ENCODE measurements around the gene OTOL1.

OTOL1 gene

DNA sequence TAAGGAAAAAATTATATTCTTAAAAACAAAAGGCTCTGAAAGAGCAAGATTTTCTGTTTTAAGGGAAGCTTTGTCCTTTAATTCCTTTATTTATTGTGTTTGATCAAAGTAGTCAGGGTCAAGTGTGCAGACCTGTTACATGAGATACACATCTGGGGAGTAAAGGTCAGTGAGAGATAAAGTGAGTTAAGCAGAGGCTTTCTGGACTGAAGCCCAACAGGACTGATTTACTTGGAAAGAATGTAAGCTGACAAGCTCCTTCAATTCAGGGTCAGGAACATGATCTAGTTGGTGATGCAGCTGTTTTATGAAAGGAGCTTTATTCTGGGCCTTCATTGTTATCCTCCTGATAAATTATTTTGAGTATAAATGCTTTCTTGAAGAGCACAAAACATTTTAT lies 20.7 kb upstream of the OTOL1 start:
- TF ChIP-seq, protein P1, sequence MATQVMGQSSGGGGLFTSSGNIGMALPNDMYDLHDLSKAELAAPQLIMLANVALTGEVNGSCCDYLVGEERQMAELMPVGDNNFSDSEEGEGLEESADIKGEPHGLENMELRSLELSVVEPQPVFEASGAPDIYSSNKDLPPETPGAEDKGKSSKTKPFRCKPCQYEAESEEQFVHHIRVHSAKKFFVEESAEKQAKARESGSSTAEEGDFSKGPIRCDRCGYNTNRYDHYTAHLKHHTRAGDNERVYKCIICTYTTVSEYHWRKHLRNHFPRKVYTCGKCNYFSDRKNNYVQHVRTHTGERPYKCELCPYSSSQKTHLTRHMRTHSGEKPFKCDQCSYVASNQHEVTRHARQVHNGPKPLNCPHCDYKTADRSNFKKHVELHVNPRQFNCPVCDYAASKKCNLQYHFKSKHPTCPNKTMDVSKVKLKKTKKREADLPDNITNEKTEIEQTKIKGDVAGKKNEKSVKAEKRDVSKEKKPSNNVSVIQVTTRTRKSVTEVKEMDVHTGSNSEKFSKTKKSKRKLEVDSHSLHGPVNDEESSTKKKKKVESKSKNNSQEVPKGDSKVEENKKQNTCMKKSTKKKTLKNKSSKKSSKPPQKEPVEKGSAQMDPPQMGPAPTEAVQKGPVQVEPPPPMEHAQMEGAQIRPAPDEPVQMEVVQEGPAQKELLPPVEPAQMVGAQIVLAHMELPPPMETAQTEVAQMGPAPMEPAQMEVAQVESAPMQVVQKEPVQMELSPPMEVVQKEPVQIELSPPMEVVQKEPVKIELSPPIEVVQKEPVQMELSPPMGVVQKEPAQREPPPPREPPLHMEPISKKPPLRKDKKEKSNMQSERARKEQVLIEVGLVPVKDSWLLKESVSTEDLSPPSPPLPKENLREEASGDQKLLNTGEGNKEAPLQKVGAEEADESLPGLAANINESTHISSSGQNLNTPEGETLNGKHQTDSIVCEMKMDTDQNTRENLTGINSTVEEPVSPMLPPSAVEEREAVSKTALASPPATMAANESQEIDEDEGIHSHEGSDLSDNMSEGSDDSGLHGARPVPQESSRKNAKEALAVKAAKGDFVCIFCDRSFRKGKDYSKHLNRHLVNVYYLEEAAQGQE (IDR thresholded peaks at IDR 0.05; ENCODE audit: insufficient read depth in 1 of 2, low read depth in 2 of 2, low read length in 2 of 2) = no peak
- TF ChIP-seq FOXP2 (optimal IDR thresholded peaks at IDR 0.05; ENCODE audit: borderline replicate concordance, extremely low read depth, extremely low read length, insufficient read depth) (no peak), SIN3A (IDR thresholded peaks at IDR 0.05; ENCODE audit: borderline replicate concordance, insufficient read depth, low read length) (no peak), TAF1 (IDR thresholded peaks at IDR 0.05; ENCODE audit: borderline replicate concordance, insufficient read depth, low read length) (no peak), POLR2AphosphoS5 (IDR thresholded peaks at IDR 0.05; ENCODE audit: low read depth, low read length) (no peak)

DNA sequence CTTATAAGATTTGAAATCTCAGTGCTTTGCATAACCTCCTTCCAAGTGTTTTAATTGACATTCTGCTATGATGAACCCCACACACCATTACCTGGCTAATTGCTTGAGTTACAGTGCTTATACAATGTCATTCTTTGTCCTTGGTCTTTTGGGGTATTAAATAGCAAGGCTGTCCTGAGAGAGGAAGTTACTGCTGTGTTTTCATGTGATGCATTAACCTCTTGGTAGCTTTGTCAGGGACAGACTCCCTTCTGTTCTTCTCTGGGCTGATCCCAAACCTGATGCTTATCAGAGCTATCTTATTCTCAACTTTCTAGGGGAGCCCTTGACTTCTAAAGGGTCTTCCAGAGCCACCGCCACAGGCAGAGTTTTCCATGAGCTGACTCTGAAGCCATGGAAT lies 12.4 kb upstream of the OTOL1 start:
- TF ChIP-seq SIN3A (IDR thresholded peaks at IDR 0.05; ENCODE audit: borderline replicate concordance, insufficient read depth, low read length) (no peak), FOXP2 (optimal IDR thresholded peaks at IDR 0.05; ENCODE audit: borderline replicate concordance, extremely low read depth, extremely low read length, insufficient read depth) (no peak), TAF1 (IDR thresholded peaks at IDR 0.05; ENCODE audit: borderline replicate concordance, insufficient read depth, low read length) (no peak), POLR2AphosphoS5 (IDR thresholded peaks at IDR 0.05; ENCODE audit: low read depth, low read length) (no peak)
- TF ChIP-seq, protein P1 (IDR thresholded peaks at IDR 0.05; ENCODE audit: insufficient read depth in 1 of 2, low read depth in 2 of 2, low read length in 2 of 2) = no peak

DNA sequence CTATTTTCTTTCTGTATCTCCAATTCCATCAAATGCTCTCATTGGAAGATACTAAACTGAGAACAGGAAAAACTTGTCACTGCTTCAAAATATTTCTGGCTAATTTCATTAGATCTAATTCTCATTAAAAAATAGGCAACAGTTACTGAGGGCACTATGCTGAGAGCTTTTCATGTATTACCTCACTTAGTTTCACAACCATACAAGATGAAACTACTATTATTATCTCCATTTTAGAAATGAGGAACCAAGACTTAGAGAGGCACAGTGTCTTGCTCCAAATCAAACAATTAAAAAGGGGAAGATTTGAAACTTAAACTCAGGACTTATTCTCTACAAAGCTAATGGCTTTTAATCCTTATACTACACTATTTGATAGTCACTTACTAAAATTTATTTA lies 7.2 kb upstream of the OTOL1 start:
- no peak for TF ChIP-seq FOXP2 (optimal IDR thresholded peaks at IDR 0.05; ENCODE audit: borderline replicate concordance, extremely low read depth, extremely low read length, insufficient read depth)
- TF ChIP-seq, protein P1 (IDR thresholded peaks at IDR 0.05; ENCODE audit: insufficient read depth in 1 of 2, low read depth in 2 of 2, low read length in 2 of 2) = no peak
- no peak for TF ChIP-seq TAF1 (IDR thresholded peaks at IDR 0.05; ENCODE audit: borderline replicate concordance, insufficient read depth, low read length)
- no peak for TF ChIP-seq POLR2AphosphoS5 (IDR thresholded peaks at IDR 0.05; ENCODE audit: low read depth, low read length)
- no peak for TF ChIP-seq SIN3A (IDR thresholded peaks at IDR 0.05; ENCODE audit: borderline replicate concordance, insufficient read depth, low read length)

DNA sequence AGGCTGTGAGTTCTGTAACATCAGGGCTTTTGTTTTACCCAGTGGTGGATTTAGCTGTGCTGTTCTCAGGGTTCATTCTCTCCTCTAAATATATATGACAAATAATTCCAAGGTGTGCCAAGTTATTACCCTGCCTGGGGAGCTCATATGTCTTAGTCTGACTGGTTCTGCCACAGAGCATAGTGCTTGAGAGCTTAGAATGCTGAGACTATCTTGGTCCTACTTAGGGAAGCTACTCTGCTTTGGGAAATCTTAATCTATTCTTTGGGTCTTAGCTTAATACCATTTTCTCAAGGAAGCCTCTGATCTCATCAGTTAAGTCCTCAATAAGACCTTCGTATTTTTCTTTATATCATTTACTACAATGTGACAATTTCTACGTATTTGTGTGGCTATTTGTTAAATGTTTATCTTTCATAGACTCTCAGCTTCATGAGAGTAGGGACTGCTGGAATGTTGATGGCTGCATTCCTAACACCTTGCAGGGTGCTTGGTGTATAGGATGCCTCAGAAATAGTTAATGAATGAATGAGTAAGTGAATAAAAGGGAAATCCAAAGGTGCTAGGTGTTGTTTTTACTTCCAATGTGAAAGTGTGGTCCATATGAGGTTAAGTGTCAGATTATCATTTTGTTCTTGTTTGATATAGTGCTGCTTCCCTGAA lies 1.8 kb downstream of the OTOL1 start:
- TF ChIP-seq FOXP2 (optimal IDR thresholded peaks at IDR 0.05; ENCODE audit: borderline replicate concordance, extremely low read depth, extremely low read length, insufficient read depth) (no peak), POLR2AphosphoS5 (IDR thresholded peaks at IDR 0.05; ENCODE audit: low read depth, low read length) (no peak), SIN3A (IDR thresholded peaks at IDR 0.05; ENCODE audit: borderline replicate concordance, insufficient read depth, low read length) (no peak), TAF1 (IDR thresholded peaks at IDR 0.05; ENCODE audit: borderline replicate concordance, insufficient read depth, low read length) (no peak)
- TF ChIP-seq, protein P1 (IDR thresholded peaks at IDR 0.05; ENCODE audit: insufficient read depth in 1 of 2, low read depth in 2 of 2, low read length in 2 of 2) = no peak

Data from PFSK-1 (cell line).